K562 (cell line): ENCODE results near the gene DPM2. TPM values are rescaled to one million over a fixed set of nuclear protein-coding genes. Genes with fewer than 3 reads are reported as not detected.

Experiments used
- ATAC-seq: fragments of 200-7000 bp; cut with Tn5 transposase; 3 replicates; pipeline ENCODE4 v1.9.1; 2020; ENCODE audit warnings: moderate library complexity
- BruUV-seq: library from RNA; stranded (reverse); fragments of 400-500 nt; replicated peaks from 2 replicates; lab custom pipeline; 2021; lab: Mats Ljungman, UMichigan
- CTCF ChIA-PET: fragments of 300-600 bp; formaldehyde crosslinking; extraction: SDS; loops from one replicate; lab custom pipeline; 2021; ENCODE audit warnings: low intra/inter-chr PET ratio; lab: Yijun Ruan, JAX
- POLR2A ChIA-PET: fragments of 300-600, 350-650 bp; sonication (Branson Sonifier 250); formaldehyde crosslinking; extraction: SDS; loops from one replicate; lab custom pipeline; 2021; ENCODE audit warnings: antibody characterized with exemption, inconsistent platforms; lab: Yijun Ruan, JAX
- DNase-seq, 4 experiments: peaks; one replicate each; pipeline versions ENCODE4 v3.0.0 to v3.0.0-alpha.2; 2011 to 2018; ENCODE audit warnings: low spot score in 3 of 4, mixed read lengths in 3 of 4; ENCODE audit errors: extremely low read depth in 1 of 4
- FAIRE-seq: peaks from 2 replicates; lab custom pipeline; 2011; peaks lifted over from hg19 to GRCh38; lab: Jason Lieb, UNC
- H2AFZ ChIP-seq: 2 replicates; pipeline ENCODE4 v1.6.0; 2011; ENCODE audit warnings: low read depth, low read length, control low read depth, inconsistent platforms
- H3K27ac ChIP-seq: fragments of 200-600 bp; 3 replicates; pipeline ENCODE4 v1.8.0; 2011; ENCODE audit warnings: low read depth, mild to moderate bottlenecking, control low read depth, inconsistent platforms, low read length, moderate library complexity, mixed read lengths; ENCODE audit errors: extremely low read depth
- H3K27me3 ChIP-seq, 2 experiments: fragments of 300-600 bp in 1 of 2; 2 replicates in 1 of 2; 3 replicates in 1 of 2; pipeline versions ENCODE4 v1.6.0 to v1.8.0; 2011; ENCODE audit warnings: inconsistent platforms in 2 of 2, low read length in 2 of 2, mild to moderate bottlenecking in 1 of 2, mixed read lengths in 1 of 2, moderate library complexity in 1 of 2; ENCODE audit not compliant: control insufficient read depth in 2 of 2, insufficient read depth in 2 of 2
- H3K36me3 ChIP-seq: fragments of 300-600 bp; 3 replicates; pipeline ENCODE4 v1.8.0; 2011; ENCODE audit warnings: mild to moderate bottlenecking, low read length, inconsistent platforms; ENCODE audit not compliant: control insufficient read depth, insufficient read depth
- H3K4me1 ChIP-seq, 2 experiments: fragments of 200-600 bp in 1 of 2; replicated peaks in 1 of 2; 2 replicates in 1 of 2; 3 replicates in 1 of 2; pipeline versions ENCODE4 v1.5.1 to v1.8.0; 2011; ENCODE audit warnings: inconsistent platforms in 2 of 2, low read length in 2 of 2, mild to moderate bottlenecking in 1 of 2, mixed read lengths in 1 of 2, moderate library complexity in 1 of 2; ENCODE audit not compliant: control insufficient read depth in 2 of 2, insufficient read depth in 2 of 2
- H3K4me2 ChIP-seq: 2 replicates; pipeline ENCODE4 v1.6.1; 2011; ENCODE audit warnings: low read length, control low read depth, inconsistent platforms, mixed read lengths; ENCODE audit not compliant: insufficient read depth
- H3K4me3 ChIP-seq: fragments of 200-600 bp; sonication (generic), shearing (Covaris generic); 2 replicates; pipeline ENCODE4 v1.5.1; 2016; ENCODE audit warnings: control low read depth, inconsistent platforms
- H3K79me2 ChIP-seq: fragments of 200-600 bp; 3 replicates; pipeline ENCODE4 v1.8.0; 2011; ENCODE audit warnings: low read length, inconsistent platforms; ENCODE audit not compliant: control insufficient read depth, insufficient read depth
- H3K9ac ChIP-seq, 2 experiments: 2 replicates each; pipeline versions ENCODE4 v1.6.0 to v1.6.1; 2011; ENCODE audit warnings: low read depth in 2 of 2, low read length in 2 of 2, control low read depth in 1 of 2, inconsistent platforms in 1 of 2, mild to moderate bottlenecking in 1 of 2, mixed read lengths in 1 of 2; ENCODE audit not compliant: insufficient read depth in 1 of 2
- H3K9me1 ChIP-seq: one replicate; pipeline ENCODE4 v1.6.0; 2011; ENCODE audit warnings: inconsistent platforms, mild to moderate bottlenecking, low read length, moderate library complexity; ENCODE audit not compliant: control insufficient read depth, insufficient read depth
- H3K9me3 ChIP-seq: replicated peaks from 2 replicates; pipeline ENCODE4 v1.5.1; 2011; ENCODE audit warnings: low read depth, low read length, inconsistent platforms; ENCODE audit not compliant: control insufficient read depth, insufficient read depth
- H4K20me1 ChIP-seq: replicated peaks from 2 replicates; pipeline ENCODE4 v1.6.1; 2011; ENCODE audit warnings: low read length, inconsistent platforms, mixed read lengths; ENCODE audit not compliant: control insufficient read depth, insufficient read depth
- BCOR ChIP-seq: fragments of 450-650 bp; IDR thresholded peaks from 2 replicates; pipeline ENCODE4 v1.6.1; 2016
- GABPB2 ChIP-seq: fragments of 250-450 bp; sonication (Bioruptor Pico); conservative IDR thresholded peaks from 2 replicates; pipeline ENCODE4 v1.5.1; 2021; ENCODE audit warnings: mild to moderate bottlenecking
- KDM1A ChIP-seq, 2 experiments: fragments of 450-650 bp; IDR thresholded peaks; 2 replicates each; pipeline ENCODE4 v1.6.1; 2016; ENCODE audit warnings: mild to moderate bottlenecking in 2 of 2
- RBM25 ChIP-seq: fragments of 200-400 bp; formaldehyde crosslinking; IDR thresholded peaks from 2 replicates; pipeline ENCODE4 v1.6.1; 2018; ENCODE audit warnings: low read length, low read depth, moderate library complexity; ENCODE audit not compliant: severe bottlenecking
- ZNF184 ChIP-seq: sonication (generic); formaldehyde crosslinking; IDR thresholded peaks from 2 replicates; pipeline ENCODE4 v1.5.0; 2020; ENCODE audit warnings: missing genetic modification reagents
- WGBS: fragments of 100-300 bp; shearing (Covaris generic); methylation state at CpG from one replicate; pipeline ENCODE4 v1.1.6; 2016; ENCODE audit warnings: low coverage, mixed read lengths; ENCODE audit not compliant: insufficient coverage; ENCODE audit errors: missing lambda C conversion rate; 5-methylcytosine and 5-hydroxymethylcytosine counted together
- in situ Hi-C: fragments of 300-500 bp; cut with MboI; formaldehyde crosslinking; loops from 4 replicates; pipeline ENCODE4 v1.15.0; 2018; ENCODE audit warnings: inconsistent platforms, mixed read lengths
- intact Hi-C: fragments of 100-400 bp; cut with micrococcal nuclease; formaldehyde crosslinking; loops from 2 replicates; pipeline ENCODE4 v1.14.2; 2022
- polyA plus RNA-seq, 8 experiments: library from polyadenylated mRNA; depleted of rRNA in 4 of 8; stranded (reverse) in 5 of 8; unstranded in 3 of 8; fragments of >200 nt; fragmentation: Nextera tagmentation in 2 of 8; fragmentation: Illumina TruSeq in 1 of 8; extraction: Ambion mirVana in 2 of 8; extraction: Trizol in 1 of 8; gene quantifications; 2 replicates each; pipeline versions ENCODE4 v1.2.1 to v1.2.3, GENCODE V29; 2011 to 2014; ENCODE audit warnings: inconsistent platforms in 1 of 8, missing spikeins in 1 of 8
- total RNA-seq, 7 experiments: library from RNA; depleted of rRNA in 6 of 7; stranded (reverse); fragments of >200 nt in 6 of 7; fragmentation: Illumina TruSeq in 2 of 7; extraction: Trizol in 2 of 7; gene quantifications; 2 replicates each; pipeline versions ENCODE4 v1.2.1 to v1.2.3, GENCODE V29; 2011 to 2021; ENCODE audit warnings: low replicate concordance in 1 of 7
- TF ChIP-seq, protein P1 (sequence below): sonication (generic); formaldehyde crosslinking; IDR thresholded peaks from 2 replicates; pipeline ENCODE4 v1.9.0; 2022; ENCODE audit warnings: mild to moderate bottlenecking, missing genetic modification reagents
- TF ChIP-seq, protein P2 (sequence below): fragments of 450-650 bp; IDR thresholded peaks from 2 replicates; pipeline ENCODE4 v1.6.1; 2018; ENCODE audit not compliant: partially characterized antibody

The DPM2 gene
- total and polyA plus RNA-seq, 9 of the 15 experiments (the other 6 are each of a cell fraction or from before 2014, with no cell fraction given) = 43.5 to 126 (median 71.1) TPM

DNA sequence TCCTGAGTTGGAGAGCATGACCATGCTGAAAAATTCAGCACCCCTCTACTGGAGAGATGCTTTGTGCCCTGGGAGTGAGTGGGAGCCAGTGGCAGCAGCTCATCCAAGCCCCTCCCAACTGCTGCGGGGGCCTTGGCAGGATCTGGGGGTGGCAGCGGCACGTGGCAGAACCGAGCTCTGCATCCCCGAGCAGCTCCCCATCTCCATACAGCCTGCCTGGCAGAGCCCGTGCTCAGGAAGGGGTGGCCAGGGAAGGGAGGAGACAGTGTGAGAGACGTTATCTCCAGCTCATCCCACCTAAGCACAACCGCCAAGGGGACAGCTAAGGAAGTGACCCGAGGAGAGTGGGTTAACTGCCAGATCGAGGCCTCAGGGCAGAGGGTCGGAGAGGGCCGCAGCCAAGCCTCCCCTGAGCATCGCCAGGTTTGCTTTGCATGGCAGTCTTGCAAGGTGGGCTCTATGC, 17.2 kb upstream of the DPM2 start (continued):
- TF ChIP-seq, protein P1, sequence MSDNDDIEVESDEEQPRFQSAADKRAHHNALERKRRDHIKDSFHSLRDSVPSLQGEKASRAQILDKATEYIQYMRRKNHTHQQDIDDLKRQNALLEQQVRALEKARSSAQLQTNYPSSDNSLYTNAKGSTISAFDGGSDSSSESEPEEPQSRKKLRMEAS (CRISPR knock-in tag) = 0 out of 2 replicates have a peak, but pooled peaks have one; percentile 34

DNA sequence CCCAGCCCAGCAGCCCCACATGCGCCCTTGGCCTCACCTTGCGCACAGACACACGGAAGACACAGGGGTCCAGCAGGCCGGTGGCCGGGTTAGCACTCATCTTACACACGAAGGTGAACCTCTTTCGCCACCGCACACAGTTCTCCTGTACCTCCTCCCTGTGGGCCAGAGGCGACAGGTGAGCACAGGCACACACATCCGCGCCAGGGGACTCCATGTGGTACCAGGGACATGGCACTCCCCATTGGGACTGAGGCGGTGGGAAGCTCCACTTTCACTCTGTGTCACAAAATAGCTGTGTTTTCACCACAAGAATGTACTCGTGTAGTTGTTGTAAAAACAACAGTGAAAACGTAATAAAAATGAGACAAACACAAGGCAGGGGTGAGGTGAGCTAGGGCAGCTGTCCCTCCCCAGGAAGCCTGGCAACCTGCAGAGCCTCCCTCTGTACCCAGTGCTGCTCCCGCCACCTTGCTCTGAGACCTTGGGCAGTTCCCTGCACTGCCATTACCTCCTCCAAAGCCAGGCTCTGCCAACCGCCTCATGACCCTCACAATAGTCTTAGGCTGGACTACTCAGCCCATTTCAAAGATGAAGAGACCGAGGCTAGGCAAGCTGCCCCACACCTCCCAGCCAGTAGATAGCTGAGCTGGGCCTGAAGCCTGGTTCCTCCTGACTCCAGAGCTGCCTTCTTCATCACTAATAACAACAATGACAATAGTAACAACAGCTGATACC, 16.3 kb upstream of the DPM2 start:
- FAIRE-seq = no peak
- H2AFZ ChIP-seq = no peak overlapping the region
- intact Hi-C loops = no loop called here
- BruUV-seq = no TSS peak
- 83% methylated on average over 17 of the region's 17 CpGs for WGBS
- peaks cover 44% of the 10 kb centered on the region for H3K79me2 ChIP-seq
- in situ Hi-C loops = no loop called here
- H4K20me1 ChIP-seq = peaks cover 11% of the 10 kb centered on the region; the same call in 1 of the 2 replicates
- POLR2A ChIA-PET = interaction anchor here (0.7 to 3.0 kb wide), 5 partner anchors 11 to 212 kb away, joined by 3 to 18 read pairs (median 3); partner anchors contain the start of gene NAIF1
- no peaks in the 10 kb centered on the region for H3K9me3 ChIP-seq
- TF ChIP-seq, protein P2, sequence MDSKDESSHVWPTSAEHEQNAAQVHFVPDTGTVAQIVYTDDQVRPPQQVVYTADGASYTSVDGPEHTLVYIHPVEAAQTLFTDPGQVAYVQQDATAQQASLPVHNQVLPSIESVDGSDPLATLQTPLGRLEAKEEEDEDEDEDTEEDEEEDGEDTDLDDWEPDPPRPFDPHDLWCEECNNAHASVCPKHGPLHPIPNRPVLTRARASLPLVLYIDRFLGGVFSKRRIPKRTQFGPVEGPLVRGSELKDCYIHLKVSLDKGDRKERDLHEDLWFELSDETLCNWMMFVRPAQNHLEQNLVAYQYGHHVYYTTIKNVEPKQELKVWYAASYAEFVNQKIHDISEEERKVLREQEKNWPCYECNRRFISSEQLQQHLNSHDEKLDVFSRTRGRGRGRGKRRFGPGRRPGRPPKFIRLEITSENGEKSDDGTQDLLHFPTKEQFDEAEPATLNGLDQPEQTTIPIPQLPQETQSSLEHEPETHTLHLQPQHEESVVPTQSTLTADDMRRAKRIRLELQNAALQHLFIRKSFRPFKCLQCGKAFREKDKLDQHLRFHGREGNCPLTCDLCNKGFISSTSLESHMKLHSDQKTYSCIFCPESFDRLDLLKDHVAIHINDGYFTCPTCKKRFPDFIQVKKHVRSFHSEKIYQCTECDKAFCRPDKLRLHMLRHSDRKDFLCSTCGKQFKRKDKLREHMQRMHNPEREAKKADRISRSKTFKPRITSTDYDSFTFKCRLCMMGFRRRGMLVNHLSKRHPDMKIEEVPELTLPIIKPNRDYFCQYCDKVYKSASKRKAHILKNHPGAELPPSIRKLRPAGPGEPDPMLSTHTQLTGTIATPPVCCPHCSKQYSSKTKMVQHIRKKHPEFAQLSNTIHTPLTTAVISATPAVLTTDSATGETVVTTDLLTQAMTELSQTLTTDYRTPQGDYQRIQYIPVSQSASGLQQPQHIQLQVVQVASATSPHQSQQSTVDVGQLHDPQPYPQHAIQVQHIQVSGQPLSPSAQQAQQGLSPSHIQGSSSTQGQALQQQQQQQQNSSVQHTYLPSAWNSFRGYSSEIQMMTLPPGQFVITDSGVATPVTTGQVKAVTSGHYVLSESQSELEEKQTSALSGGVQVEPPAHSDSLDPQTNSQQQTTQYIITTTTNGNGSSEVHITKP = peak; percentile 28
- 0 out of 4 replicates have a peak, but pooled peaks of 1 of the 2 experiments have one; percentile 23 for TF ChIP-seq KDM1A (IDR thresholded peaks at IDR 0.05)
- 0 out of 2 replicates have a peak, but pooled peaks have one; percentile 26 for TF ChIP-seq BCOR
- TF ChIP-seq GABPB2 (CRISPR knock-in tag) = no peak
- peak; percentile 54 for TF ChIP-seq RBM25
- TF ChIP-seq ZNF184 (CRISPR knock-in tag) = no peak
- no peaks in the 10 kb centered on the region for H3K9me1 ChIP-seq
- no peaks in the 10 kb centered on the region for H3K36me3 ChIP-seq
- H3K27me3 ChIP-seq = no peaks in the 10 kb centered on the region
- peaks cover 22 to 52% of the 10 kb centered on the region in 2 experiments for H3K4me1 ChIP-seq
- no peak overlapping the region for H3K27ac ChIP-seq
- no peak overlapping the region for H3K4me3 ChIP-seq
- H3K4me2 ChIP-seq = no peak overlapping the region
- DNase-seq = no peak
- peak overlapping the region in 1 of 2 experiments; percentile 83; a peak in 1 of 4 replicates for H3K9ac ChIP-seq
- no peak for ATAC-seq
- CTCF ChIA-PET = no interaction called here
